GM19035 (cell line): ENCODE data around the gene C11orf42.

ENCODE experiments used
- ATAC-seq: cut with Tn5 transposase; IDR thresholded peaks from one replicate; pipeline ENCODE4 v1.9.1; 2021; ENCODE audit not compliant: unreplicated experiment

The C11orf42 gene

DNA sequence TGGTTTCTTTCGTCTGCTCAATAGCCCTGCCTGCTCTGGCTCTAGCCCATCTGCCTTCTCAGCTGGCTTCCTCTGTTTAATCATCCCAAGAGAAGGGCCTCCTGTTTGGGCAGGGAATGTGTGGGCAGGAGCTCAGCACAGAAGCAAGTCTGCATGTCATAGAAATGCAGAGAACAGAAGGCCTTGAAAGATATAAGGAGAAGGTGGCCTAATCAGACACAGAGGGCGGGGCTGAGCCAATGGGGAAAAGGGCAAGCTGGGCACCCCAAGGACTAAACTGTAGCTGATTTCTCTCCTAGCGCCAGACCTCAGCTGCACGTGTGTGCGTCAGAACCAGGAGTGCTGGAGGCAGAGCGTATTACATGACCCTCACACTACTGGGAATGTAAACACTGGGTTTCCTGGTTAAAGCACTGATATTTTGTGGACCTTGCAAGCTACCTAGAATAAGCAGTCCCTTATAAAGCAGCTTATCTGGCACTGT, 46.7 kb downstream of the C11orf42 start:
- ATAC-seq, result no peak

DNA sequence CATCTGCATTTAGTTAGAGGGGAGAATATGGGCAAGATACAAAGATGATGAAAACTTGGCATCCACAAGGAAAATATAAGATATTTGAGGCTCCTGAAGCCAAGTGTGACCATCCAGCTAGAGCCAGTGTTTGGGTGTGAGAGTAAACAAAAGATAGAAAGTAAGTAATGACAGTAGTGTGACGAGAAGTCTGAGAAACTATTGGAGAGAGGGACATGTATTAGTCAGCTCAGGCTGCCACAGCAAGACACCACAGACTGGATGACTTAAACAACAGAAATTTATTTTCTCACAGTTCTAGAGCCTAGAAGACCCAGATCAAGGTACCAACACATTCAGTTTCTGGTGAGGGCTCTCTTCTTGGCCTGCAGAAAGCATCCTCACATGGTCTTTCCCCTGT, 47.8 kb downstream of the C11orf42 start:
- ATAC-seq, result no peak

DNA sequence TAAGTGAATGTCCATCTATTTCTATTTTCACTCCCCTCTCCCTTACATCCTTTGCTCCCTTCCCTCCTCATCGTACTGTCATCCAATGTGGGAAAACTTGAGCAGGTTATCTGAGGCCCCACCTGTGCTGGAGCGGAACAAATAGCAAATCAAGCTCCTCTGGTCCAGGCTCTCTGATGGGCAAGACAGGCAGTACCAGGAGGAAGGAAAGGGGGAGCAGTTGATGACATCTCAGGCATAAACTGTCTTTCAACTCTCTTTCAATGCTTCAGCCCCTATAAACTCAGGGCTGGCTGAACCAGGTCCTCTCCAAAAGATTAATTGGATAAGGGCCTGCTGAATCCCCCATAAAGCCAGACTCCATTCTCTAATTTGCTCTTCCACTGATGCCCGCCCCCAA, 52.8 kb downstream of the C11orf42 start:
- no peak for ATAC-seq

GRCh38 chr11:6258571-6259081, 53.3 kb downstream of the C11orf42 start:
- no peak for ATAC-seq

DNA sequence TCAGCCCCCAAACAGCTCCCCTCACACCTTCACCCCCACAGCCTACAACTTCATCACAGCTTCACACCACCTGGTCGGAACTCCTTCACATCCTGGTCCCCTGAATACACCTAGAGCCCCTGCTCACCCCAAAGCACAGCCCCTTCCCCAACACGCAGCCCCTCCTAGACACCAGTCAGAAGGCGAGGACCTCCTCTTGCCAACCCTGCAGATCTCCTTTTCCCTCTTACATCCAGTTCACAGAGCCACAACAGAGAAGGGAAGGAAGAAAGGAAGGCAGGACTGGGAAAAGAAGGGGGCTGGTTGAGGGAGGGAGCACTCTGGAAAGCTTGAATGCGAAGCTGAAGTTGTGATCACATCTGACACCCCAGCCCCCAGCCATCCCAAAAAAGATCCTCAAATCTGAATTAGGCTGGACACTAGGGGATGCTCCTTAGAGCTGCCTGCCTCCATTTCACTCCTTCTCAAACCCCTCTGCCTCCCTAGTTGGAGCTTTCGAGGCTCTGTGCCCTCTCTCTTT, 54.9 kb downstream of the C11orf42 start:
- no peak for ATAC-seq
